CD4-positive, alpha-beta T cell (primary cell): ENCODE data around the gene TOLLIP. TPM values are rescaled to one million over a fixed set of nuclear protein-coding genes. Genes with fewer than 3 reads are reported as not detected.
"Not testable (repeated sequence)": the region's sequence is repeated elsewhere in the genome, so short reads cannot be mapped to it uniquely, and the experiment has no call there.

Experiments
- ATAC-seq: fragments of 200-7000 bp; cut with Tn5 transposase; one replicate; pipeline ENCODE4 v1.10.0; 2022; ENCODE audit warnings: mild to moderate bottlenecking; ENCODE audit not compliant: poor library complexity
- CTCF ChIA-PET: fragments of 350-600 bp; sonication (Branson Sonifier 250); formaldehyde crosslinking; loops from one replicate; lab custom pipeline; 2021; ENCODE audit warnings: antibody characterized with exemption, inconsistent platforms; lab: Charles Lee
- POLR2A ChIA-PET: fragments of 350-600 bp; sonication (Branson Sonifier 250); formaldehyde crosslinking; loops from one replicate; lab custom pipeline; 2021; ENCODE audit warnings: antibody characterized with exemption, inconsistent platforms; lab: Charles Lee
- DNase-seq, 14 experiments: peaks; one replicate each; pipeline ENCODE4 v3.0.0-alpha.2; 2013 to 2020; ENCODE audit warnings: mixed read lengths in 2 of 14
- H3K27ac ChIP-seq, 2 donors: one replicate each; pipeline versions ENCODE4 v1.5.1 to v1.7.0; 2013; ENCODE audit warnings: low read length in 2 of 2, low read depth in 1 of 2, mild to moderate bottlenecking in 1 of 2
- H3K27me3 ChIP-seq, 2 experiments: 1 replicate in 1 of 2; 2 replicates in 1 of 2; pipeline versions ENCODE4 v1.6.1 to v1.7.0; 2013; ENCODE audit warnings: low read length in 2 of 2, control low read depth in 1 of 2, mild to moderate bottlenecking in 1 of 2, moderate library complexity in 1 of 2; ENCODE audit not compliant: insufficient read depth in 2 of 2, control insufficient read depth in 1 of 2
- H3K36me3 ChIP-seq: one replicate; pipeline ENCODE4 v1.6.1; 2013; ENCODE audit warnings: low read length, control low read depth; ENCODE audit not compliant: insufficient read depth
- H3K4me1 ChIP-seq: one replicate; pipeline ENCODE4 v1.6.1; 2013; ENCODE audit warnings: low read length, control low read depth; ENCODE audit not compliant: insufficient read depth
- H3K4me3 ChIP-seq: one replicate; pipeline ENCODE4 v1.5.1; 2013; ENCODE audit warnings: mild to moderate bottlenecking, low read length, moderate library complexity
- H3K9me3 ChIP-seq, 2 experiments: 1 replicate in 1 of 2; 2 replicates in 1 of 2; pipeline versions ENCODE4 v1.6.1 to v1.7.0; 2013; ENCODE audit warnings: low read length in 2 of 2, mild to moderate bottlenecking in 2 of 2, control low read depth in 1 of 2, moderate library complexity in 1 of 2; ENCODE audit not compliant: control insufficient read depth in 1 of 2, insufficient read depth in 1 of 2
- H3K27ac Mint-ChIP-seq: one replicate; pipeline ENCODE4 v1.8.0; 2020; ENCODE audit warnings: mixed read lengths
- H3K27me3 Mint-ChIP-seq: one replicate; pipeline ENCODE4 v1.8.0; 2021; ENCODE audit warnings: mixed read lengths
- H3K36me3 Mint-ChIP-seq: one replicate; pipeline ENCODE4 v1.8.0; 2021; ENCODE audit warnings: low read depth, mixed read lengths
- H3K4me1 Mint-ChIP-seq: one replicate; pipeline ENCODE4 v1.8.0; 2021; ENCODE audit warnings: low read depth, mixed read lengths
- H3K4me3 Mint-ChIP-seq: one replicate; pipeline ENCODE4 v1.8.0; 2020; ENCODE audit warnings: mild to moderate bottlenecking, mixed read lengths
- H3K9me3 Mint-ChIP-seq: one replicate; pipeline ENCODE4 v1.8.0; 2020; ENCODE audit warnings: mixed read lengths
- CTCF ChIP-seq: fragments of 200-600 bp; IDR thresholded peaks from one replicate; pipeline ENCODE4 v1.8.0; 2022; ENCODE audit warnings: antibody characterized with exemption, mild to moderate bottlenecking
- intact Hi-C, 2 experiments: fragments of 100-400 bp; cut with DNase I in 1 of 2; cut with micrococcal nuclease in 1 of 2; formaldehyde crosslinking; loops; one replicate each; pipeline versions ENCODE4 v1.15.1 to v1.9.0; 2023 to 2025; cut with DNase I, micrococcal nuclease
- total RNA-seq, 174 experiments: library from RNA in 2 of 174; stranded (reverse) in 2 of 174; gene quantifications; one replicate each; pipeline ENCODE4 v1.2.3 and lab custom pipeline; 2021 to 2026

The TOLLIP gene
- total RNA-seq, 2 experiments from 2014 or later: 38.9 to 41.0 TPM

GRCh38 chr11:1348146-1348795 is 38.8 kb upstream of the TOLLIP start:
- H3K27ac Mint-ChIP-seq: no peak overlapping the region
- ChIA-PET POLR2A (no interaction called here), CTCF (no interaction called here)
- no peak overlapping the region for H3K27ac ChIP-seq
- ATAC-seq (no peak), DNase-seq (no peak)
- H3K27me3 ChIP-seq: no peaks in the 10 kb centered on the region
- no peaks in the 10 kb centered on the region for H3K9me3 Mint-ChIP-seq
- no peaks in the 10 kb centered on the region for H3K9me3 ChIP-seq
- no peak overlapping the region for H3K4me3 ChIP-seq
- H3K4me1 Mint-ChIP-seq: no peaks in the 10 kb centered on the region
- no peaks in the 10 kb centered on the region for H3K36me3 Mint-ChIP-seq
- no peaks in the 10 kb centered on the region for H3K36me3 ChIP-seq
- no peak for TF ChIP-seq CTCF
- no peak overlapping the region for H3K4me3 Mint-ChIP-seq
- intact Hi-C loops: no loop called here
- no peaks in the 10 kb centered on the region for H3K4me1 ChIP-seq
- no peaks in the 10 kb centered on the region for H3K27me3 Mint-ChIP-seq

GRCh38 chr11:1347411-1347999 is 38.1 kb upstream of the TOLLIP start:
- H3K27me3 Mint-ChIP-seq, intact Hi-C loops, H3K4me3 Mint-ChIP-seq, DNase-seq, H3K36me3 Mint-ChIP-seq, POLR2A ChIA-PET, H3K27ac ChIP-seq, CTCF ChIA-PET, H3K9me3 Mint-ChIP-seq, H3K9me3 ChIP-seq, ATAC-seq, H3K4me3 ChIP-seq, H3K36me3 ChIP-seq, H3K27me3 ChIP-seq, H3K4me1 ChIP-seq, H3K27ac Mint-ChIP-seq, H3K4me1 Mint-ChIP-seq: not testable (repeated sequence)

GRCh38 chr11:1346669-1347390 is 37.4 kb upstream of the TOLLIP start:
- no peak overlapping the region for H3K27ac Mint-ChIP-seq
- H3K4me3 ChIP-seq: no peak overlapping the region
- H3K4me3 Mint-ChIP-seq: no peak overlapping the region
- CTCF ChIA-PET: no interaction called here
- no peaks in the 10 kb centered on the region for H3K27me3 Mint-ChIP-seq
- no peaks in the 10 kb centered on the region for H3K4me1 ChIP-seq
- POLR2A ChIA-PET: no interaction called here
- no peak overlapping the region for H3K27ac ChIP-seq
- H3K27me3 ChIP-seq: no peaks in the 10 kb centered on the region
- H3K36me3 ChIP-seq: no peaks in the 10 kb centered on the region
- ATAC-seq (no peak), DNase-seq (no peak)
- TF ChIP-seq CTCF: no peak
- no peaks in the 10 kb centered on the region for H3K9me3 Mint-ChIP-seq
- intact Hi-C loops: no loop called here
- H3K4me1 Mint-ChIP-seq: no peaks in the 10 kb centered on the region
- H3K9me3 ChIP-seq: no peaks in the 10 kb centered on the region
- H3K36me3 Mint-ChIP-seq: no peaks in the 10 kb centered on the region
